ENCODE results near the gene C1orf159.

Gene C1orf159

DNA sequence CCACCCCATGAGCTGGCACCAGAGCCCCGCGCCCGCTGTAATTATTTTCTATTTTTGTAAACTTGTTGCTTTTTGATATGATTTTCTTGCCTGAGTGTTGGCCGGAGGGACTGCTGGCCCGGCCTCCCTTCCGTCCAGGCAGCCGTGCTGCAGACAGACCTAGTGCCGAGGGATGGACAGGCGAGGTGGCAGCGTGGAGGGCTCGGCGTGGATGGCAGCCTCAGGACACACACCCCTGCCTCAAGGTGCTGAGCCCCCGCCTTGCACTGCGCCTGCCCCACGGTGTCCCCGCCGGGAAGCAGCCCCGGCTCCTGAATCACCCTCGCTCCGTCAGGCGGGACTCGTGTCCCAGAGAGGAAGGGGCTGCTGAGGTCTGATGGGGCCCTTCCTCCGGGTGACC lies 60.9 kb downstream of the C1orf159 start:
- no peak for DNase-seq (ENCODE audit: extremely low spot score)
- no peak for TF ChIP-seq TARDBP (IDR thresholded peaks at IDR 0.05)
- TF ChIP-seq FOXM1 (IDR thresholded peaks at IDR 0.05; ENCODE audit: borderline replicate concordance) = no peak
- no peak for TF ChIP-seq LEF1 (IDR thresholded peaks at IDR 0.05; ENCODE audit: borderline replicate concordance)
- TF ChIP-seq SP1 (IDR thresholded peaks at IDR 0.05) = no peak
- TF ChIP-seq SUZ12 (IDR thresholded peaks at IDR 0.05) = no peak
- TF ChIP-seq FOXK2 (IDR thresholded peaks at IDR 0.05) = no peak
- CTCF ChIA-PET = no interaction called here
- POLR2A ChIA-PET = no interaction called here

DNA sequence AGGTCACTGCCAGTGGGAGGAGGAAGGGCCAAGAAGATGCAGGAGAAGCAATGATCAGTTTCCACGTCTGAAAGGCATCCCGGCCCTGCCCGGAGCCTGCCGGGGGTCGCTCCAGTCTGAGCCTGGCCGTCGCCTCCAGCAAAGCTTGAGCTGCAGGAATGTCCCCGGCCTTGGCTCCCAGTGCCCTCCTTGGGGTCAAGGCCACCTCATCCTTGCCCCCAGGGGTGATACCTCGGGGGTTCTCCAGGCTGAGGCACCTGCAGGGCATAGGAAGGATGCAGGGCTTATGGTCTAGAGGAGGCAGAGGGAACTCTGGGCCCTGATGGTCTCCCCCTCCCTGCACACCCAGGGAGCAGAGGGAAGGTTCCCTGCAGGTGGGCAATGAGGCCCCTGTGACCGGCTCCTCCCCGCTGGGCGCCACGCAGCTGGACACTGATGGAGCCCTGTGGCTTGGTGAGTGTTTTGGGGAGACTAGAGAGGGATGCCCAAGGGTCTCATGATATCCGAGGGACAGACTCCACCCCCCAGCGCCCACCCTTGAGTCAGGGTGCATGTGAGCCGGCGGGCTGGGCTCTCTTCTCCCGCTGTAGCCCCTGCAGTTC lies 61.7 kb downstream of the C1orf159 start:
- POLR2A ChIA-PET = no interaction called here
- CTCF ChIA-PET = no interaction called here
- DNase-seq (ENCODE audit: extremely low spot score) = no peak
- TF ChIP-seq ARNT (IDR thresholded peaks at IDR 0.05) (no peak), LEF1 (IDR thresholded peaks at IDR 0.05; ENCODE audit: borderline replicate concordance) (no peak), ZNF384 (IDR thresholded peaks at IDR 0.05) (no peak), FOXK2 (IDR thresholded peaks at IDR 0.05) (no peak), CTBP1 (IDR thresholded peaks at IDR 0.05; ENCODE audit: borderline replicate concordance) (no peak), FOXA1 (IDR thresholded peaks at IDR 0.05) (no peak), L3MBTL2 (conservative IDR thresholded peaks at IDR 0.05) (no peak), FOXM1 (IDR thresholded peaks at IDR 0.05; ENCODE audit: borderline replicate concordance) (no peak), NFRKB (IDR thresholded peaks at IDR 0.05) (no peak), SUZ12 (IDR thresholded peaks at IDR 0.05) (no peak), BHLHE40 (IDR thresholded peaks at IDR 0.05; ENCODE audit: borderline replicate concordance) (no peak), ELF4 (IDR thresholded peaks at IDR 0.05) (no peak), HDGF (IDR thresholded peaks at IDR 0.05; ENCODE audit: borderline replicate concordance) (no peak), SP1 (IDR thresholded peaks at IDR 0.05) (no peak), TARDBP (IDR thresholded peaks at IDR 0.05) (no peak)
- TF ChIP-seq, protein P1, sequence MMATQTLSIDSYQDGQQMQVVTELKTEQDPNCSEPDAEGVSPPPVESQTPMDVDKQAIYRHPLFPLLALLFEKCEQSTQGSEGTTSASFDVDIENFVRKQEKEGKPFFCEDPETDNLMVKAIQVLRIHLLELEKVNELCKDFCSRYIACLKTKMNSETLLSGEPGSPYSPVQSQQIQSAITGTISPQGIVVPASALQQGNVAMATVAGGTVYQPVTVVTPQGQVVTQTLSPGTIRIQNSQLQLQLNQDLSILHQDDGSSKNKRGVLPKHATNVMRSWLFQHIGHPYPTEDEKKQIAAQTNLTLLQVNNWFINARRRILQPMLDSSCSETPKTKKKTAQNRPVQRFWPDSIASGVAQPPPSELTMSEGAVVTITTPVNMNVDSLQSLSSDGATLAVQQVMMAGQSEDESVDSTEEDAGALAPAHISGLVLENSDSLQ (IDR thresholded peaks at IDR 0.05) = no peak

DNA sequence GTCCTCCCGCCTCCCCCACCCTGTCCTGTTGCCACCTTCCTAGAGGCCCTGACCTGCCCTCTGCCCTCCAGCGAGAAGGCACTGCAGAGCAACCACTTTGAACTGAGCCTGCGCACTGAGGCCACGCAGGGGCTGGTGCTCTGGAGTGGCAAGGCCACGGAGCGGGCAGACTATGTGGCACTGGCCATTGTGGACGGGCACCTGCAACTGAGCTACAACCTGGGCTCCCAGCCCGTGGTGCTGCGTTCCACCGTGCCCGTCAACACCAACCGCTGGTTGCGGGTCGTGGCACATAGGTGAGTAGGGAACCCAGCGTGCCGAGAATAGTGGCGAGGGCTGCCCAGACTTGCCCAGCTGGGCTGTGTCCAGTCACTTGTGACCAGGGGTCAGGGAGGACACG lies 62.2 kb downstream of the C1orf159 start:
- ChIA-PET CTCF (no interaction called here), POLR2A (no interaction called here)

DNA sequence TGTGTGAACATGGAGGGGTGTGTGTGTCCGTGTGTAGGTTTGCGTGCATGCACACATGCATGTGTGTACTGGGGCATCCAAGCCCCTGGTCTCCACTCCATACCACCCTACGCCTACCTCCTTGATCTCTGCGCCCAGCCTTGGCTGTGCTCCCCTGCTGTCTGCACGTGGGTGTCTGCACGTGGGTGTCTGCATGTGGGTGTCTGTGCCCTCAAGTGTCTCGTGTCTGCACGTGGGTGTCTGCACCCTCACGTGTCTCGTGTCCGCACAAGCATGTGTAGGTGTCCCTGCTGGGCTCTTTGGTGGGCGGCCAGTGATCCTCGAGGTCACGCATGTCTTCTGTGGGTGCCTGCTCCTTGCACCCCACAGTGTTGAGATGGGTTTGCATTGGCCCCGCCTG lies 62.9 kb downstream of the C1orf159 start:
- ChIA-PET POLR2A (no interaction called here), CTCF (no interaction called here)
- TF ChIP-seq FOXA1 (IDR thresholded peaks at IDR 0.05) (no peak), BHLHE40 (IDR thresholded peaks at IDR 0.05; ENCODE audit: borderline replicate concordance) (no peak), SP1 (IDR thresholded peaks at IDR 0.05) (no peak), FOXK2 (IDR thresholded peaks at IDR 0.05) (no peak), LEF1 (IDR thresholded peaks at IDR 0.05; ENCODE audit: borderline replicate concordance) (no peak), ARNT (IDR thresholded peaks at IDR 0.05) (no peak), TARDBP (IDR thresholded peaks at IDR 0.05) (no peak), NFRKB (IDR thresholded peaks at IDR 0.05) (no peak), ELF4 (IDR thresholded peaks at IDR 0.05) (no peak), ZNF384 (IDR thresholded peaks at IDR 0.05) (no peak), HDGF (IDR thresholded peaks at IDR 0.05; ENCODE audit: borderline replicate concordance) (no peak), CTBP1 (IDR thresholded peaks at IDR 0.05; ENCODE audit: borderline replicate concordance) (no peak), L3MBTL2 (conservative IDR thresholded peaks at IDR 0.05) (no peak), SUZ12 (IDR thresholded peaks at IDR 0.05) (no peak)
- TF ChIP-seq, protein P1 (IDR thresholded peaks at IDR 0.05) = no peak
- no peak for DNase-seq (ENCODE audit: extremely low spot score)

More for the DNA sequence above, 62.2 kb downstream of the C1orf159 start:
- TF ChIP-seq L3MBTL2 (conservative IDR thresholded peaks at IDR 0.05) (no peak), FOXM1 (IDR thresholded peaks at IDR 0.05; ENCODE audit: borderline replicate concordance) (no peak), SUZ12 (IDR thresholded peaks at IDR 0.05) (no peak), ARNT (IDR thresholded peaks at IDR 0.05) (no peak), LEF1 (IDR thresholded peaks at IDR 0.05; ENCODE audit: borderline replicate concordance) (no peak), SP1 (IDR thresholded peaks at IDR 0.05) (no peak), ZNF384 (IDR thresholded peaks at IDR 0.05) (no peak), FOXA1 (IDR thresholded peaks at IDR 0.05) (no peak), NFRKB (IDR thresholded peaks at IDR 0.05) (no peak), ELF4 (IDR thresholded peaks at IDR 0.05) (no peak), CTBP1 (IDR thresholded peaks at IDR 0.05; ENCODE audit: borderline replicate concordance) (no peak), BHLHE40 (IDR thresholded peaks at IDR 0.05; ENCODE audit: borderline replicate concordance) (no peak), HDGF (IDR thresholded peaks at IDR 0.05; ENCODE audit: borderline replicate concordance) (no peak), FOXK2 (IDR thresholded peaks at IDR 0.05) (no peak), TARDBP (IDR thresholded peaks at IDR 0.05) (no peak)
- TF ChIP-seq, protein P1 (IDR thresholded peaks at IDR 0.05) = no peak
- no peak for DNase-seq (ENCODE audit: extremely low spot score)

DNA sequence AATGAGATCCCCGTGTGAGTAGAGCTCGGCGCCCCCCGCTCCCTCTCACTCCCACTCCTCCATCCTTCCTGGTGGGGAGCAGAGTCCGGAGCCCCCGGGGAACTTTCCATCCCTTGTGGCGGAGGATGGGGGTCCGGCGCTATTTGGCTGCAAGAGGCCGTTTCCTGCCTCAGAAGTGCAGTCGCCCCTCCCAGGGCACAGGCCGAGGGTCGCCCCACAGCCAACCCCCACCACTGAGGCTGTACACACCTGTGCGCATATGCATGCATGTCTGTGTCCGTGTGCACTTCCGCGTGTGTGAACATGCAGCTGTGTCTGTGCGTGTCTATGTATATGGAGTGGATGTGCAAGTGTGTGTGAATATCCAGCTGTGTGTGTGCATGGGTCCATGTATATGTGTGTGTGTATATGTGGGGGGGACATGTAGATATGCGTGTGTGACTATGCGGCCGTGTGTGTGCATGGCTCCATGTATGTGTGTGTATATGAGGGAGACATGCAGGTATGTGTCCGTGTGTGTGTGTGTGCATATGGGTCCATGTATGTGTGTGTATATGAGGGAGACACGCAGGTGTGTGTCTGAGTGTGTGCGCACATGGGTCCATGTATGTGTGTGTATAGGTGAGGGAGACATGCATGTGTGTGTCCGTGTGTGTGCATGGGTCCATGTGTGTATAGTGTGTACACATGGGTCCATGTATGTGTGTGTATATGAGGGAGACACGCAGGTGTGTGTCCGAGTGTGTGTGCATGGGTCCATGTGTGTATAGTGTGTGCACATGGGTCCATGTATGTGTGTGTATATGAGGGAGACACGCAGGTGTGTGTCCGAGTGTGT lies 63.7 kb downstream of the C1orf159 start:
- CTCF ChIA-PET = no interaction called here
- TF ChIP-seq L3MBTL2 (conservative IDR thresholded peaks at IDR 0.05) = no peak
- POLR2A ChIA-PET = no interaction called here
- no peak for DNase-seq (ENCODE audit: extremely low spot score)

Measured in HEK293T (cell line).